Medulla oblongata (tissue), 1 donor: Measurements from ENCODE around the gene PWWP2B.

Experiments
- DNase-seq: peaks from one replicate; pipeline ENCODE4 v3.0.0-alpha.2; 2015; ENCODE audit errors: extremely low spot score

PWWP2B gene

GRCh38 chr10:132418527-132419416, 21.8 kb downstream of the PWWP2B start:
- no peak for DNase-seq

- DNase-seq, result no peak
Measured at GRCh38 chr10:132419538-132420468, 22.8 kb downstream of the PWWP2B start.

DNA sequence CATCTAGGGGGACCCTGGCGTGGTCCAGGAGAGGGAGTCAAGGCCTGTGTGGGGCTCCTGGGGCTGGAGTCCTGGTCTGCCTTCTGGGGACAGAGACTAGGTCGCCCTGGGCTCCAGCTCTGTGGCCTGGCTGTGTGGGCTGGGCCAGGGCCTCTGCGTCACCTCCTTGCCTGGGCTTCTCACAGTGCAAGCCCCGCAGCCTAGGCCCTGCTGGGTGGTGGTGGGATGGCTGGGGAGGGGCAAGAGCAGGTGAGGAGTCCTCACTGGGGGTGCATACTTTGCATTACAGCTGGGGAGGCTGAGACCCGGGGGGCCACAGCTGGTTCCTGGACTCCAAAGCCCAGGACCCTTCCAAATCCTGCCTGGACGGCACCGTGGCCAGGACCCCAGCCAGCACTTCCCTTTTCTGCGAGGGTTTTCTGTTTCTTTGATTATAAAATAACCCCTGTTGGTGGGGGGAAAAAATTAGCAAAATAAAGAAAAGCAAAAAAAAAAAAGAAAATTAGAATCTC, 23.5 kb downstream of the PWWP2B start:
- DNase-seq, result no peak

DNA sequence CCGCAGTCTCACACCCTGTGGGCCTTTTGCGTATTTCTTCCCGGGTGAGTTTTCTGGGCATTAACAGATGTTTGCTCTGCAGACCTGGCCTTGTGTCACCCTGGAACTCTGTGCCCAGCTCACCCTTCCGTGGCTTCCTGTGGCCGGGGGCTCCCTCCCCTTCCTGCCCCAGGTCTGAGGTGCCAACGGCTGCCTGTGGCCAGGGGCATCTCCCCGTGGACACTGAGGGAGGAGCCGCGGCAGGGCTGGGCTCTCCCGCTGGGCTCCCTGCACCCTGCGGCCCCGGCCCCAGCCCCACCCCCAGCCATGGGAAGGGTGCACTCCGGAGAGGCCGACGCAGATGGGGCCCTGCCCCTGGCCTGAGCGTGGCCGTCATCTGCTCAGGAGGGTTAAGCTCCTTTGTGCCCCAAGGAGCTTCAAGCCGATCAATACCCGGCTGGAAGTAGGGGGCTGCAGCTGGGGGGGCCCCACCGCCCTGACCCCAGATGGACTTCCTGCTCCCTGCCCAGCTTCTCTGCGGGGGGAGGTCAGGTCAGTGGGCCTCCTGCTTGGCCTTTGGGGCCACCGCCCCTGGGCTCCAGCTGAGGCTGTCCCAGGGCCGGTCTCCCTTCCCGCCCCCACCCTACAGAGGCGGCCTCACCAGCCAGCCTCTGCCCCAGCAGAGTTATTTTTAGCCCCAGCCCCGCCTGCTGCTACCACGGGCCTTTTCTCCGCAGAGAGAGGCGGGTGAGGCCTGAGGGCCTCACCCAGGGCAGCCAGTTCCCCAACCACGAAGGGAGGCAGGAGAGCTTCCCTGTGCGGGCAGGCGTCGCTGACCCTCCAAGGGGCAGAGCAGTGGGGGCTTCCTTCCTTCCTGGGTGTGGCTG, 24.2 kb downstream of the PWWP2B start:
- DNase-seq, result peak; percentile 78

GRCh38 chr10:132421847-132422751, 25.1 kb downstream of the PWWP2B start:
- no peak for DNase-seq

DNA sequence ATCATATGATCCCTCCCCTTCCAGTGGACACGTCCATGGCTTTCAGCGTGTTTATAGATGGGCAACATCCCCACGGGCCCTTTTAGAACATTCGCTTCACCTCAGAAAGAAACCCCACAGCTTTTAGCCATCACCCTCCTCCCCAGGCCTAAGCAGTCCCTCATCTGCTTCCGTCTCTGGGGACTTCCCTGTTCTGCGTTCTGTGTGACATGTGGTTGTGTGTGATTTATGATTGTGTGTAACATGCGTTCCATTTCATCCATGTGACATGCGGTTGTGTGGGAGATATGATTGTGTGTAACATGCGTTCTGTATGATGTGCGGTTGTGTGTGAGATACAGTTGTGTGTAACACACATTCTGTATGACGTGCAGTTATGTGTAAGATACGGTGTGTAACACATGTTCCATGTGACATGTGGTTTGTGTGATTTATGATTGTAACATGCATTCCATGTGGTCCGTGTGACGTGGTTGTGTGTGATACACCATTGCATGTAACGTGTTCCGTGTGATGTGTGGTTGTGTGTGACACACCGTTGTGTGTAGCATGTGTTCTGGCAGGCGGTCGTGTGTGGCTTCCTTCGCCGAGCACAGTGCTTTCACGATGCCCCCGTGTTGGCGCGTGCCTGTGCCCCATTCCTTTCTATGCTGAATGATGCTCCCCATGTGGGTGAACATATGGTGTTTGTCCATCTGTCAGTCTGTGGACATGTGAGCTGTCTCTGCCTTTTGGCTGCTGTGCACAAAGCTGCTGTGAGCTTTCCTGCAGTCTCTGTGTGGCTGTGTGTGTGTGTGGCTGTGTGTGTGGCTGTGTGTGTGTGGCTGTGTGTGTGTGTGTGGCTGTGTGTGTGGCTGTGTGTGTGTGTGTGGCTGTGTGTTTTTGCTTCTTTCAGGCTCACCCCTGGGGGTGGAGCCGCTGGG, 26.2 kb downstream of the PWWP2B start:
- no peak for DNase-seq

DNA sequence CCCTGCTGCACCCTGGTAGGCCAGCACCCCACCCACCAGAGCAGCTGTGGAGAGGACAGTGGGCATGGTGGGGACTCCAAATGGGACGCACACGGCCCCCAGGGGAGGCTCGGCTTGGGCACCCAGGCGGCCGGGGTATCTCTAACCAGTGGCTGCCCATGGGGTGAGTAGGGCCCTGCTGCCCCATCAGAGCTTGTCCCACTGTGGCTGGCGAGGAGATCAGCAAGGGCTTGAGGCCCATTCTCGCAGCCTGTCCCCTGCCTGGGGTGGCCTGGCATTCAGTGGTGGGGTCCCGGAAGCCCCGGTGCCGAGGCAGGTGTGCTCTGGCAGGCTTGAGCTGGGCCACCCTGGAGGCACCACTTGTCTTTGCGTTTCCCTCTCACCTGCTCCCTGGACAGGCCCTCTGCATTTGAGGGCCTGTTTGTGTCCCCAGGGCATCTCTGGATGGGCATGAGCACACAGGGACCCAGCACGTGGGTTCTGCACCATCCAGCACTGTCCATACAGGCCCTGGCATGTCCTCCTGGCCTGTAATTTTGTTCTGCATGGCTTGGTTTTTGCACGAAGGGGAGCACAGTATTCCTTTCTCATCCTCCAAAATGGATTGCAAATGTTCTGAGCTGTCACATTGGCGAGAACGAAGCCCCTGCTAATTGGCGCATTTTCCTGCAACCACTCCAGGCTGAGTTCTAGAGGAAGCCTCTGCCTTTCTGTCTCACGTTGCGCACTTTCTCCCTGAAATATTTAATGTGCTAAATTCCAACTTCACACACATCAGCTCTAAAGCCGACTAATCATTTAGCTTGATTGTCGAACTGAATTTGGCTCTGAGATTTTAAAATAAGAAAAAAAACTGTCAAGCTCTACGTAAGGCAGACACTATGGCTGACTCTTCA, 27.2 kb downstream of the PWWP2B start:
- DNase-seq, result no peak

DNA sequence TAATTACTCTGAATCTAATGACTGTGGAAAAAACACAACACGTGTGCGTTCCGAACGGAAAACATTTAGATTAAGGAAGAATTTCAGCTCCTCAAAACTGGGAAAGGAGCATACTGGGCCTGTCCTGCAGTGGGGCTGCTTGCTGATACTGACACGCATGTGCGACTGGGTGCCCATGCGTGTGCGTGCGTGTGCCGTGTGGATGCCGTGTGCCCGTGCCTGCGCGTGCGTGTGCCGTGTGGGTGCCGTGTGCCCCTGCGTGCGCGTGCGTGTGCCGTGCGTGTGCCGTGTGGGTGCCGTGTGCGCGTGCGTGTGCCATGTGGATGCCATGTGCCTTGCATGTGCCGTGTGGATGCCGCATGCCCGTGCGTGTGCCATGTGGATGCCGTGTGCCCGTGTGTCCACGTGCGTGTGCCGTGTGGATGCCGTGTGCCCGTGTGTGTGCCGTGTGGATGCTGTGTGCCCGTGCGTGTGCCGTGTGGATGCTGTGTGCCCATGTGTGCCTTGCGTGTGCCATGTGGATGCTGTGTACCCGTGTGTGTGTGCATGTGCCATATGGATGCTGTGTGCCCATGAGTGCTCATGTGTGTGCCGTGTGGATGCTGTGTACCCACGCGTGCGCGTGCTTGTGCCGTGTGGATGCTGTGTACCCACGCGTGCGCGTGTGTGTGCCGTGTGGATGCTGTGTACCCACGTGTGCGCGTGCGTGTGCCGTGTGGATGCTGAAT, 28.2 kb downstream of the PWWP2B start:
- DNase-seq, result no peak

- no peak for DNase-seq
Measured at GRCh38 chr10:132425757-132426155, 28.8 kb downstream of the PWWP2B start.

DNA sequence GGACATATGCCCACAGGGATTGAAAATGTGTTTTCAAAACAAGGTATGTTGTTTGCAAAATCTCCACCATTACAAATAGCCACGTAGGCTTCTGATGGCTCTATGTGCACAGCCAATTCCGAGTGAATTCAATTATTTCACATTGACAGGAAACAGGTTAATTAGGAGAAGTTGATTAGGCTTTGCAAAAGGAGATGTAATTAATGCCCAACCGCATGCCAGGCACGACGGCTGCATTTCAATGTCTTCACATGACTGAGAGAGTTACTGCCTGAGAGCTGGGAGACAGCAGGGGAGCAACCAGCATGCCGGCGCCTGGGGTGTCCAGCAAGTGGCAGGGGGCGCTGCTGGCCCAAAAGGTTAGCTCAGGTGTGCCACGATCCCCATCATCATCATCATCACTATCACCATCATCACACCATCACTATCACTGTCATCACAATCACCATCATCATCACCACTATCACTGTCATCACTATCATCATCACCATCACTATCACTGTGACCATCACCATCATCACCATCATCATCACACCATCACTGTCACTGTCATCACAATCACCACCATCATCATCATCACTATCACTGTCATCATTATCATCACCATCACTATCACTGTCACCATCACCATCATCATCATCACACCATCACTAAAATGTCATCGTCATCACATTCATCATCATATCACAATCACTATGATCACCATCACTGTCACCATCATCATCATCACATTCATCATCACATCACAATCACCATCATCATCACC, 30.2 kb downstream of the PWWP2B start:
- DNase-seq, result no peak

- DNase-seq, result no peak
Measured at GRCh38 chr10:132427939-132428367, 31.0 kb downstream of the PWWP2B start.

GRCh38 chr10:132428486-132428995, 31.5 kb downstream of the PWWP2B start:
- DNase-seq, result no peak

DNA sequence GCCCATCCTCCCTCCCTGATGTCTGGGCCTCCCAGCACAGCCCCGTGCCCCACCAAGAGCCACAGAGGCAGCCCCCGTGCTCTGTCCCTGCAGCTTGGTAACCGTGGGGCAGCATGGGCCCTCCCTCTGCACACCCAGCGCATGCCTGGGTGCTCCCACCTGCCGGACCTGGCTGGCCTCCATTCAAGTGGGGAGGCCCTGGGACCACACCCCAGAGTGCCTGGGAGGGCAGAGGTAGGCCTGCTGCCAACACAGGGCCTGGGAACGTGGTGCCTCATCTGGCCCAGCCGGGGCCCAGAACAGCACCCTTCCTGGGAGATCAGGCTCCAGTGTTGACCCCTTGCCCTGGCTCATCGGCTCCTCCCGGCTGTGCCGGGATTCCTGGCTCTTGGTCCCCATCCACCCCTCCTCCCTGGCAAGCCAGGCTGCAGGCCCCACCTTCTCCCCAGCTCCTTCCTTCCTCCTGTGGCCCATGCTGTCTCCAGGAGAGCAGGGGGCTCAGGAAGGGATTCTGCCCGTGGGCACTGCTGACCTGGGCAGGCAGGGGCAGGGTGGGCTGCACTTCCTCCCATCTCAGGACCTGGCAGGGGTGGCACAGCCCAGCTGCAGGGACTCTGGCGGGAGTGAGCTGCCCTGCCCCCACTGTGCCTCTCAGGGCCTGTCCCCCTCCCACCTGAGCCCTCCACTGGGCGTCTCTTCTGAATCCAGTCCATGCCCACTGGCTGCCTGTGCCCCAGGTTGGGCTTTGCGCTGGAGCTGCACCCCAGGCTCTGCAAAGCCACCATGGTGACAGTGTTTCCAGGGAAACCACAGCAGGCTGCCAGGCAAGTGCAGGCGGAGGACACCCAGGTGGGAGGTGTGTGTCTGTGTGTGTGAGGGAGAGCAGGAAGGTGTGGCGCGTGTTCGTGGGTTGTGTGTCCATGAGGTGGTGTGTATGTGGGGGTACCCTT, 32.6 kb downstream of the PWWP2B start:
- DNase-seq, result no peak

DNA sequence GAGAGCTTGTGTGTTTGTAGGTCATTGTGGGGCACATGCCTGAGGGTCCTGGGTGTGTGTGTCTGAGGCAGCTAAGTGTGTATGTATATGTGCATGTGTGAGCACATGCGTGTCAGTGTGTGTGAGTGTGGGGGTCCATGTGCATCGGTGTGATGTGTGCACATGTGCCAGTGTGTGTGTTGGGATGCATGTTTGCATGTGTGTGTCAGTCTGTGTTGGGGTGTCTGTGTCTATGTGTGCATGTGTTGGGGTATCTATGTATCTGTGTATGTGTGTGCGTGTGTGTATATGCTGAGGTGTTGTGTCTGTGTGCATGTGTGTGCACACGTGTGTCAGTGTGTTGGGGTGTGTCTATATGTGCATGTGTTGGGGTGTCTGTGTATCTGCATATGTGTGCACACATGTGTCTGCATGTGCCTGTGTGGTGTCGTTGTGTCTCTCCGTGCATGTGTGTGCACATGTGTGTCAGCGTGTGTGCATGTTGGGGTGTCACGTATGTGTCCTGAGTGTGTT, 33.3 kb downstream of the PWWP2B start:
- no peak for DNase-seq

DNA sequence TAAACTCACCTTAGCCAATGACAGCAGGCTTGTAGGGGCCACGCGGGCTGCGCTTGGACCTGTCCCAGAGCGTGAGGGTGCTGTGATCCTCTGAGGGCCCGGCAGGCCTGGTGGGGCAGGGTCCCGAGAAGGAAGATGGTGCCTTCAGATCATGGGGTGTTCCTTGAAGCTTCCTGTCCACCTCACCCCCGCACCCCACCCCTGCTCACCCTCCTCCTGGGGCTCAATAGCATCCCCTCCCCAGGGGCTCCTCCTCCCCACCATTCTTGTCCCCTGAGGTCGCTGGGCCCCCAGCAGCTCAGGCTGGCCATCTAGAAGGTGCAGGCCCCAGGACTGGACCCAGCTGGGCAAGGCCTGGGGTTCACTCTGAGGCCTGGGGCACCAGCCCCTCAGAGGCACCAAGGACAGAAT, 33.9 kb downstream of the PWWP2B start:
- DNase-seq, result no peak
